ENCODE data around the gene PRR36. TPM values are rescaled to one million over a fixed set of nuclear protein-coding genes. Genes with fewer than 3 reads are reported as not detected.

Gene PRR36
- total RNA-seq, 4 donors from 2014 or later = 2.5 TPM; not detected in 3

DNA sequence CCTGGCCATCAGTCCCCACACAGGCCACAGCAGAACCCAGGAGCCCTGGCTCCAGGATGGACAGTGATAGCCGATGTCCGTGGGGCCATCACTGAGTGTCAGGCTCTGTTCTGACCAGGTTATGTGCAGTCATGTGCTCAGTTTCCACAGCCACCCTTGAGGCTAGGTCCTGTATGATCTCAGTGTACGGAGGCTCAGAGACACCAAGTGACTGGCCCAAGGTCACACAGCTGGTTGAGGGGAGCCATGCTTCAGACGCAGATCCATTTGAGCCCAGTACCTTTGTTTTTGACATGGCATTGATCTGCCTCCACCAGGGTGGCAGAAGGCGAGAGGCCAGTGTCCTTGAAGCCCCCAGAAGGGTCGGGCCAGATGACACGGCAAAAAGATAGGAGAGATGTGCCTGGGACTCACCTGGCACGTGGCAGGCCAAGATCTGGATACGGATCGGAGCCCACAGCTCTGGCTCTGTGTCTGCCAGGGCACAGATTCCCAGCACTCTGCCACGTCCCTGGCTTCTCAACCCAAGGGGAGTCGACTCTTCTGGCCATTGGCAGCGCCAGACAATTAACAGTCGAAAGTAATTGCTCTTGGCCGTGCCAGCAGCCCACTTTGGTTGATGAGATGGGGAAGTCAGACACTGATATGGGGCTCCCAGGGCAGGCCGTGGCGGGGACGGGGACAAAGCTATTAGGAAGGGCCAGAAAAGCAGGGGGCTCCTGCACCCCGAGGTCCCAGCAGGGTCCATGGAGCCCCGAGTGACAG lies 28.6 kb downstream of the PRR36 start:
- TF ChIP-seq POLR2A (IDR thresholded peaks at IDR 0.05) (no peak), EP300 (IDR thresholded peaks at IDR 0.05) (no peak)
- TF ChIP-seq, protein P1, sequence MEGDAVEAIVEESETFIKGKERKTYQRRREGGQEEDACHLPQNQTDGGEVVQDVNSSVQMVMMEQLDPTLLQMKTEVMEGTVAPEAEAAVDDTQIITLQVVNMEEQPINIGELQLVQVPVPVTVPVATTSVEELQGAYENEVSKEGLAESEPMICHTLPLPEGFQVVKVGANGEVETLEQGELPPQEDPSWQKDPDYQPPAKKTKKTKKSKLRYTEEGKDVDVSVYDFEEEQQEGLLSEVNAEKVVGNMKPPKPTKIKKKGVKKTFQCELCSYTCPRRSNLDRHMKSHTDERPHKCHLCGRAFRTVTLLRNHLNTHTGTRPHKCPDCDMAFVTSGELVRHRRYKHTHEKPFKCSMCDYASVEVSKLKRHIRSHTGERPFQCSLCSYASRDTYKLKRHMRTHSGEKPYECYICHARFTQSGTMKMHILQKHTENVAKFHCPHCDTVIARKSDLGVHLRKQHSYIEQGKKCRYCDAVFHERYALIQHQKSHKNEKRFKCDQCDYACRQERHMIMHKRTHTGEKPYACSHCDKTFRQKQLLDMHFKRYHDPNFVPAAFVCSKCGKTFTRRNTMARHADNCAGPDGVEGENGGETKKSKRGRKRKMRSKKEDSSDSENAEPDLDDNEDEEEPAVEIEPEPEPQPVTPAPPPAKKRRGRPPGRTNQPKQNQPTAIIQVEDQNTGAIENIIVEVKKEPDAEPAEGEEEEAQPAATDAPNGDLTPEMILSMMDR (IDR thresholded peaks at IDR 0.05) = no peak
- H3K36me3 ChIP-seq = peaks cover 0 to 31% (median 0%) of the 10 kb centered on the region in 3 donors
- H3K27ac ChIP-seq = no peak overlapping the region
- 90 to 94% methylated on average over 9 to 20 of the region's 20 CpGs for WGBS, 2 donors
- H3K4me3 ChIP-seq = no peak overlapping the region
- DNase-seq (ENCODE audit: low spot score in 2 of 2) = no peak
- H3K4me1 ChIP-seq = no peaks in the 10 kb centered on the region
- no peaks in the 10 kb centered on the region for H3K27me3 ChIP-seq
- H3K9me3 ChIP-seq = no peaks in the 10 kb centered on the region

DNA sequence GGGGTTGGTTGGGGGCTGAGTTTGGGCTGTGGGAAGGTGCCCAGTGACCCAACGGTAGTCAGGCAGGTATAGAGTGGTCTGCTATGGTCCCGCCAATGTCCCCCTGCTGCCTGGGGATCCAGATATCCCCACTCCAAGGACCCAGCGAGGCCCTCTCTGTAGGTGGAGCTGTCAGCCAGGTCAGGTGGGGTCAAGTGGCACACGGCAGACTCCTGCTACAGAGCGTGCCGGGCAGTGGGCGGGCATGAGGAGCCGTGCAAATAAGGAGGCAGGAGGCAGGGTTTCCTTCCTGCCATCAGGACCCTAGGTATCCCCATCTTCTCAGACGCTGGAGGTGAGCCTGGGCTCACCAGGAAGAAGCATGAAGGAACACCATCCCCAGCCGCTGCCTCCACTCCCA lies 29.2 kb downstream of the PRR36 start:
- no peak for TF ChIP-seq EP300 (IDR thresholded peaks at IDR 0.05)
- no peak for TF ChIP-seq POLR2A (IDR thresholded peaks at IDR 0.05)
- TF ChIP-seq, protein P1 (IDR thresholded peaks at IDR 0.05) = no peak
- H3K36me3 ChIP-seq = peaks cover 0 to 25% (median 0%) of the 10 kb centered on the region in 3 donors
- H3K27me3 ChIP-seq = no peaks in the 10 kb centered on the region
- H3K4me1 ChIP-seq = no peaks in the 10 kb centered on the region
- H3K4me3 ChIP-seq = no peak overlapping the region
- DNase-seq (ENCODE audit: low spot score in 2 of 2) = no peak
- no peak overlapping the region for H3K27ac ChIP-seq
- H3K9me3 ChIP-seq = no peaks in the 10 kb centered on the region
- 72 to 78% methylated on average over 10 of the region's 10 CpGs for WGBS, 2 donors

DNA sequence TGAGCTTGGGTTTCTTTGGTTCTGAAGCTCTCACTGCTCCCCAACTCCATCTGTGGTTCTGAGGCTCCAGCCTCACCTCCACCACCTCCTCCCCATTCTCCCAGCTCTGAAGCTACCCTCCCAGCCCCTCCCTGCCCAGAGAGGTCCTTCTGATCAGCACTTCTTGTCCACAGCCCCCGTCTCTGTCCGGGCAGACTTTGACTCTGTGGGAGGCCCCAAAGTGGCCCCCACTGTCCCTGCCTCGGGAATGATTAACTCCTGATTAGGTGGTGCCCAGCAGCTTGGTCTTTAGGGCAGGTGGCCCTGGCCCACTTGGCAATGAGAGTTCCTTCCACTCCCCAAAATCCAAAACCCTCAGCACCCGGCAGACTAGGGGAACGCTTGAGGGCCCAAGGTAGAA lies 29.8 kb downstream of the PRR36 start:
- WGBS, 2 donors = 72 to 73% methylated on average over 5 of the region's 5 CpGs

DNA sequence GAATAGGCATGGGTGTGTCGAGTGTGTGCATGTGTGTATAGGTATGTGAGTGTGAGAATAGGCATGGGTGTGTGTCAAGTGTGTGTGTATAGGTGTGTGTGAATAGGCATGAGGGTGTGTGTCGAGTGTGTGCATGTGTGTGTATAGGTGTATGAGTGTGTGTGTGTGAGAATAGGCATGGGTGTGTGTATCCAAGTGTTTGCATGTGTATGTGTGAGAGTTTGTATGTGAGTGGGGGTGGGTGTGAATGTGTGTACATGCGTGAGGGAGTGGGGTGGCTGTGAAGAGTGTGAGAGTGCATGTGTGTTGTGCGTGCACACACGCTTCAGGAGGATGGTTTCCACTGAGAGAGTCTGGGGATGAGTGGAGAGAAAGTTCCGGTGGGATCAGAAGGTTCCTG lies 30.7 kb downstream of the PRR36 start:
- WGBS, 2 donors = 86 to 88% methylated on average over 6 of the region's 6 CpGs
- DNase-seq (ENCODE audit: low spot score in 2 of 2) = no peak
- TF ChIP-seq, protein P1 (IDR thresholded peaks at IDR 0.05) = no peak
- no peak for TF ChIP-seq EP300 (IDR thresholded peaks at IDR 0.05)
- TF ChIP-seq POLR2A (IDR thresholded peaks at IDR 0.05) = no peak
- Histone ChIP-seq H3K4me1 (no peaks in the 10 kb centered on the region), H3K36me3 (peaks cover 0 to 11% (median 0%) of the 10 kb centered on the region in 3 donors), H3K9me3 (no peaks in the 10 kb centered on the region), H3K27me3 (no peaks in the 10 kb centered on the region), H3K4me3 (no peak overlapping the region), H3K27ac (no peak overlapping the region)

More for the DNA sequence above, 29.8 kb downstream of the PRR36 start:
- H3K9me3 ChIP-seq = no peaks in the 10 kb centered on the region
- DNase-seq (ENCODE audit: low spot score in 2 of 2) = no peak
- no peaks in the 10 kb centered on the region for H3K27me3 ChIP-seq
- H3K36me3 ChIP-seq = peaks cover 0 to 19% (median 0%) of the 10 kb centered on the region in 3 donors
- no peak overlapping the region for H3K27ac ChIP-seq
- no peak overlapping the region for H3K4me3 ChIP-seq
- no peaks in the 10 kb centered on the region for H3K4me1 ChIP-seq
- TF ChIP-seq, protein P1 (IDR thresholded peaks at IDR 0.05) = no peak
- TF ChIP-seq POLR2A (IDR thresholded peaks at IDR 0.05) (no peak), EP300 (IDR thresholded peaks at IDR 0.05) (no peak)

GRCh38 chr19:7842661-7843294 lies 31.4 kb downstream of the PRR36 start:
- no peak for TF ChIP-seq EP300 (IDR thresholded peaks at IDR 0.05)
- TF ChIP-seq, protein P1 (IDR thresholded peaks at IDR 0.05) = no peak
- TF ChIP-seq POLR2A (IDR thresholded peaks at IDR 0.05) = no peak
- no peaks in the 10 kb centered on the region for H3K27me3 ChIP-seq
- DNase-seq (ENCODE audit: low spot score in 2 of 2) = no peak
- no peaks in the 10 kb centered on the region for H3K4me1 ChIP-seq
- WGBS, 2 donors = 94 to 95% methylated on average over 12 of the region's 12 CpGs
- no peak overlapping the region for H3K4me3 ChIP-seq
- H3K27ac ChIP-seq = no peak overlapping the region
- H3K36me3 ChIP-seq = peaks cover 0 to 7% (median 0%) of the 10 kb centered on the region in 3 donors
- H3K9me3 ChIP-seq = no peaks in the 10 kb centered on the region

All from tibial nerve (tissue), 4 donors.